Mesenteric fat pad (tissue), 1 donor: ENCODE results near the gene MEI1. TPM values are rescaled to one million over a fixed set of nuclear protein-coding genes. Genes with fewer than 3 reads are reported as not detected.

ENCODE experiments used
- DNase-seq: peaks from one replicate; pipeline ENCODE4 v3.0.0-alpha.2; 2020; ENCODE audit warnings: low spot score
- total RNA-seq: library from RNA; stranded (reverse); fragmentation: NEBNext Ultra II Directional; extraction: Animal tissue kit (Norgen Biotek cat#: 25700); gene quantifications from one replicate; pipeline ENCODE4 v1.2.1, GENCODE V29; 2021
- donor health status: DM: yes; HTN: yes; CAD: no.

The MEI1 gene
- total RNA-seq, 1 donor from 2014 or later: 2.2 TPM

- no peak for DNase-seq
Observed at GRCh38 chr22:41742918-41743317, 43.6 kb downstream of the MEI1 start.

- DNase-seq: peak; percentile 18
Observed at GRCh38 chr22:41745968-41746367, 46.7 kb downstream of the MEI1 start.

- DNase-seq: peak; percentile 89
Observed at GRCh38 chr22:41746567-41747400, 47.5 kb downstream of the MEI1 start.

- DNase-seq: no peak
Observed at GRCh38 chr22:41752011-41752970, 53.0 kb downstream of the MEI1 start.

GRCh38 chr22:41753984-41754383, 54.7 kb downstream of the MEI1 start:
- no peak for DNase-seq

GRCh38 chr22:41757502-41757901, 58.2 kb downstream of the MEI1 start:
- DNase-seq: no peak

GRCh38 chr22:41758231-41758630, 58.9 kb downstream of the MEI1 start:
- DNase-seq: no peak

GRCh38 chr22:41762980-41763779, 63.9 kb downstream of the MEI1 start:
- no peak for DNase-seq

- DNase-seq: no peak
Observed at GRCh38 chr22:41766476-41766875, 67.2 kb downstream of the MEI1 start.

- no peak for DNase-seq
Observed at GRCh38 chr22:41768430-41768829, 69.1 kb downstream of the MEI1 start.

GRCh38 chr22:41770715-41771468, 71.6 kb downstream of the MEI1 start:
- DNase-seq: no peak

GRCh38 chr22:41772198-41772597, 72.9 kb downstream of the MEI1 start:
- DNase-seq: no peak

- DNase-seq: no peak
Observed at GRCh38 chr22:41772645-41773044, 73.3 kb downstream of the MEI1 start.

- DNase-seq: no peak
Observed at GRCh38 chr22:41775338-41775737, 76.0 kb downstream of the MEI1 start.

- no peak for DNase-seq
Observed at GRCh38 chr22:41775976-41776375, 76.7 kb downstream of the MEI1 start.

GRCh38 chr22:41776381-41776780, 77.1 kb downstream of the MEI1 start:
- DNase-seq: no peak

GRCh38 chr22:41777749-41778425, 78.6 kb downstream of the MEI1 start:
- DNase-seq: no peak

- DNase-seq: no peak
Observed at GRCh38 chr22:41779929-41780505, 80.7 kb downstream of the MEI1 start.

- no peak for DNase-seq
Observed at GRCh38 chr22:41780746-41781505, 81.6 kb downstream of the MEI1 start.
